Measurements from ENCODE around the gene FAM9A.
"Not testable (repeated sequence)": the region's sequence is repeated elsewhere in the genome, so short reads cannot be mapped to it uniquely, and the experiment has no call there.

Gene FAM9A

DNA sequence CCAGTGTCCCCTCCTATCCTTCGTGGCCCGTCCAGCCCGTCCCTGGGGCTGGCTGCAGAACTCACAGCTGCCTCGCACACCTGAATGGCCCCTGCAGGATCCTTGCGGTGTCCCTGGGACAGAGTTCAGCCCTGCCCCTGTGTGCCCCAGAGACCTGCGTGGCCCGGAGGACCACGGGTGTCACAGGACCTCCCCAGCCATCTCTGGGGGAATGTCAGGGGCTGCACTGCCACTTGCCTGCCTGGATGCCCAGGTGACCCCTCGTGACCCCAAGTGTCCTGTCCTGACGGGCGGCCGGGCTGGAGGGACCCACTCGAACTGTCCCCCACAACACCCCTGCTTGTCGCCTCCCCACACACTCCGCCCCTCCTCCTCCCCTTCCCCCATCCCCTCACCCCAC lies 832 bp downstream of the FAM9A start:
- not testable (repeated sequence) for DNase-seq

- DNase-seq = not testable (repeated sequence)
Measured at GRCh38 chrX:8799281-8799680, 1.9 kb downstream of the FAM9A start.

- not testable (repeated sequence) for DNase-seq
Measured at GRCh38 chrX:8798702-8799101, 2.5 kb downstream of the FAM9A start.

DNA sequence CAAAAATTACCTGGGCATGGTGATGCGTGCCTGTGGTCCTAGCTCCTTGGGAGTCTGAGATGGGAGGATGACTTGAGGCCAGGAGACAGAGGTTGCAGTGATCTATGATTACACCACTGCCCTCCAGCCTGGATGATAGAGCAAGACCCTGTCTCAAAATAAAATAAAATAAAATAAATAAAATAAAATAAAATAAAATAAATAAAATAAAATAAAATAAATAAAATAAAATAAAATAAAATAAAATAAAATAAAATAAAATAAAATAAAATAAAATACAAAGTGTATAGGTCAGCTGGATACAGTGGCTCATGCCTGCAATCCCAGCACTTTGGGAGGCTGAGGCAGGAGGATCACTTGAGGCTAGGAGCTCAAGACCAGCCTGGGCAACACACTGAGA lies 14.1 kb downstream of the FAM9A start:
- not testable (repeated sequence) for DNase-seq

- DNase-seq = no peak
Measured at GRCh38 chrX:8784162-8784561, 17.0 kb downstream of the FAM9A start.

DNA sequence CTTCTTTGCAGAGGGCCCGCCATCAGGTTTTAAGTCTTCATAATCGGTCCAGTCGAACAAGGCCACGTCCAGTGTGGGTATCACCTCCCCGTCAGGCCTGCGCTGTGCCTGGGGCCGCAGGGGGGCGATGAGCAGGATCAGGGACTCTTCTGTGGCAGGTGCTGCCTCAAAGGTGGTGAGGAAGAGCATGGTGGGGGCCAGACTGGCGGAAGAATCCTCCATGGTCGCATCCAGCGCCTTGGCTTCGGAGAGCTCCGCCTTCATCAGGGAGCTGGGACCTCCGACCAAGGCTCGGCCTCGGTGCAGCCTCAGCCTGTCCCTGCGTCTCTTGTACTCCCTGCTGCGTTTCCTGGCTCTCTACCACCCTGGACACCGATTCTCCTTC lies 17.5 kb downstream of the FAM9A start:
- no peak for DNase-seq

GRCh38 chrX:8783097-8783713 lies 18.0 kb downstream of the FAM9A start:
- peak; percentile 9 for DNase-seq

- DNase-seq = no peak
Measured at GRCh38 chrX:8782595-8782994, 18.6 kb downstream of the FAM9A start.

DNA sequence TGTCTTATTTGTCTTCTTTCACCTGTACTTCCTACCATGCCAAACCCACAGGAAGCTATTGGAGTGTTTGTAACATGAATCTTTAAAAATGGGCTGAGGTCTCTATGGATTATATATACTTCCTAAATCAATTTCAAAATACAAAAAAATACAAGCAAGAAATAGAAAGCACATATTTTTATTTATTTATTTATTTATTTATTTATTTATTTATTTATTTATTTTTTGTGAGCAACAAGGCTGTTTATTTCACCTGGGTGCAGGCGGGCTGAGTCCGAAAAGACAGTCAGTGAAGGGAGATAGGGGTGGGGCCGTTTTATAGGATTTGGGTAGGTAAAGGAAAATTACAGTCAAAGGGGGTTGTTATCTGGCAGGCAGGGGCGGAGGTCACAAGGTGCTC lies 19.3 kb downstream of the FAM9A start:
- not testable (repeated sequence) for DNase-seq

GRCh38 chrX:8773117-8773516 lies 28.1 kb downstream of the FAM9A start:
- DNase-seq = no peak

- no peak for DNase-seq
Measured at GRCh38 chrX:8760021-8760420, 41.2 kb downstream of the FAM9A start.

- DNase-seq = not testable (repeated sequence)
Measured at GRCh38 chrX:8758706-8759105, 42.5 kb downstream of the FAM9A start.

GRCh38 chrX:8757609-8758389 lies 43.4 kb downstream of the FAM9A start:
- not testable (repeated sequence) for DNase-seq

- DNase-seq = no peak
Measured at GRCh38 chrX:8755813-8756212, 45.4 kb downstream of the FAM9A start.

- DNase-seq = no peak
Measured at GRCh38 chrX:8755116-8755515, 46.1 kb downstream of the FAM9A start.

GRCh38 chrX:8749697-8750096 lies 51.5 kb downstream of the FAM9A start:
- DNase-seq = no peak

DNA sequence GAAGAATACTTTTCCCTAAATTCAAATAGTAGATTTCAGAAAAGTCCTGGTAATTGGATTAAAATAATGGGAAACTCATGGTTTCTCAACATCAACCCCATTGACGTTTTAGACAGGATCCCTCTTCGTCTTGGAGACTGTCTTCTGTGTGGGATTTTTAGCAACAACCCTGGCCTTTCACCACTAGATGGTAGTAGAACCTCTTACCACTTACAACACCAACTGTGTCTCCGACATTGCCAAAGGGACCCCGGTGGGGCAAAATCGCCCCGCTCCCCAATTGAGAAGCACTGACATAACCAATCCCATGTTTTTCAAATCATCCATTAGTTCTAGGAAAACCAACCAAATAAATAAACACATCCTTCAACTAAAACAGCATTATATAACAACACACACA lies 52.3 kb downstream of the FAM9A start:
- DNase-seq = no peak

GRCh38 chrX:8743126-8743732 lies 58.0 kb downstream of the FAM9A start:
- DNase-seq = peak; percentile 15

- DNase-seq = no peak
Measured at GRCh38 chrX:8741981-8742380, 59.2 kb downstream of the FAM9A start.

Measured in activated effector memory CD4-positive, alpha-beta T cell treated with Interleukin-2 at 50 U/mL for 16 hours (primary cell).